CD8-positive, alpha-beta memory T cell (primary cell): ENCODE data around the gene CSRP3. TPM values are rescaled to one million over a fixed set of nuclear protein-coding genes. Genes with fewer than 3 reads are reported as not detected.

Source experiments
- CTCF ChIA-PET: fragments of 350-600 bp; sonication (Branson Sonifier 250); formaldehyde crosslinking; loops from one replicate; lab custom pipeline; 2021; ENCODE audit warnings: antibody characterized with exemption; lab: Charles Lee
- POLR2A ChIA-PET: fragments of 350-600 bp; sonication (Branson Sonifier 250); formaldehyde crosslinking; loops from one replicate; lab custom pipeline; 2021; ENCODE audit warnings: antibody characterized with exemption; lab: Charles Lee
- DNase-seq, 5 donors: peaks; one replicate each; pipeline versions ENCODE4 v3.0.0 to v3.0.0-alpha.2; 2020 to 2022; ENCODE audit warnings: mixed read lengths in 1 of 5
- H3K27ac ChIP-seq: one replicate; pipeline ENCODE4 v1.7.0; 2013; ENCODE audit warnings: low read depth, mild to moderate bottlenecking, low read length, moderate library complexity
- H3K27me3 ChIP-seq: 2 replicates; pipeline ENCODE4 v1.7.0; 2013; ENCODE audit warnings: low read length, mild to moderate bottlenecking; ENCODE audit not compliant: insufficient read depth, poor library complexity, severe bottlenecking
- H3K36me3 ChIP-seq: 2 replicates; pipeline ENCODE4 v1.7.0; 2013; ENCODE audit warnings: mild to moderate bottlenecking, low read length, moderate library complexity; ENCODE audit not compliant: insufficient read depth
- H3K4me1 ChIP-seq: 2 replicates; pipeline ENCODE4 v1.7.0; 2013; ENCODE audit warnings: mild to moderate bottlenecking, low read length, moderate library complexity; ENCODE audit not compliant: insufficient read depth
- H3K4me3 ChIP-seq: 2 replicates; pipeline ENCODE4 v1.7.0; 2013; ENCODE audit warnings: mild to moderate bottlenecking, low read length
- H3K9me3 ChIP-seq: 2 replicates; pipeline ENCODE4 v1.7.0; 2013; ENCODE audit warnings: mild to moderate bottlenecking, low read length
- H3K27ac Mint-ChIP-seq, 8 donors: one replicate each; pipeline ENCODE4 v1.8.0; 2020 to 2021; ENCODE audit warnings: mixed read lengths in 8 of 8, mild to moderate bottlenecking in 6 of 8, inconsistent platforms in 3 of 8, moderate library complexity in 3 of 8
- H3K27me3 Mint-ChIP-seq, 2 donors: one replicate each; pipeline ENCODE4 v1.8.0; 2020 to 2021; ENCODE audit warnings: mixed read lengths in 2 of 2, mild to moderate bottlenecking in 1 of 2, moderate library complexity in 1 of 2
- H3K36me3 Mint-ChIP-seq, 3 donors: one replicate each; pipeline ENCODE4 v1.8.0; 2020 to 2021; ENCODE audit warnings: mixed read lengths in 3 of 3, inconsistent platforms in 1 of 3, mild to moderate bottlenecking in 1 of 3
- H3K4me1 Mint-ChIP-seq, 3 donors: one replicate each; pipeline ENCODE4 v1.8.0; 2020 to 2021; ENCODE audit warnings: mixed read lengths in 3 of 3, inconsistent platforms in 1 of 3, mild to moderate bottlenecking in 1 of 3
- H3K4me3 Mint-ChIP-seq, 7 donors: one replicate each; pipeline ENCODE4 v1.8.0; 2020 to 2021; ENCODE audit warnings: mixed read lengths in 7 of 7, mild to moderate bottlenecking in 6 of 7, moderate library complexity in 4 of 7, inconsistent platforms in 2 of 7
- H3K9me3 Mint-ChIP-seq, 5 donors: one replicate each; pipeline ENCODE4 v1.8.0; 2020 to 2022; ENCODE audit warnings: mixed read lengths in 5 of 5, mild to moderate bottlenecking in 3 of 5, moderate library complexity in 2 of 5, inconsistent platforms in 1 of 5
- polyA plus RNA-seq: library from polyadenylated mRNA; unstranded; fragments of 300-500 nt; fragmentation: Illumina TruSeq; gene quantifications from one replicate; pipeline ENCODE4 v1.2.3, GENCODE V29; 2021
- total RNA-seq, 2 experiments: library from RNA; stranded (reverse); gene quantifications; one replicate each; pipeline ENCODE4 v1.2.3, GENCODE V29; 2021

CSRP3 gene
- total and polyA plus RNA-seq, 3 experiments from 2014 or later = not detected

GRCh38 chr11:19218786-19219460 is 17.1 kb upstream of the CSRP3 start:
- H3K36me3 Mint-ChIP-seq = no peaks in the 10 kb centered on the region
- POLR2A ChIA-PET = no interaction called here

GRCh38 chr11:19218216-19218615 is 16.4 kb upstream of the CSRP3 start:
- Mint-ChIP-seq H3K27me3 (peaks cover 3 to 23% of the 10 kb centered on the region in 2 donors), H3K4me1 (no peaks in the 10 kb centered on the region), H3K9me3 (no peaks in the 10 kb centered on the region), H3K27ac (no peak overlapping the region), H3K36me3 (no peaks in the 10 kb centered on the region), H3K4me3 (no peak overlapping the region)
- ChIA-PET POLR2A (no interaction called here), CTCF (no interaction called here)
- H3K36me3 ChIP-seq = no peaks in the 10 kb centered on the region
- DNase-seq = no peak
- H3K27me3 ChIP-seq = no peaks in the 10 kb centered on the region
- no peaks in the 10 kb centered on the region for H3K4me1 ChIP-seq
- H3K4me3 ChIP-seq = no peak overlapping the region
- H3K27ac ChIP-seq = no peak overlapping the region
- no peaks in the 10 kb centered on the region for H3K9me3 ChIP-seq

More at GRCh38 chr11:19218786-19219460, 17.1 kb upstream of the CSRP3 start:
- no peaks in the 10 kb centered on the region for H3K4me1 Mint-ChIP-seq
- Histone ChIP-seq H3K36me3 (no peaks in the 10 kb centered on the region), H3K27ac (no peak overlapping the region), H3K4me1 (no peaks in the 10 kb centered on the region), H3K9me3 (no peaks in the 10 kb centered on the region), H3K4me3 (no peak overlapping the region), H3K27me3 (no peaks in the 10 kb centered on the region)
- H3K9me3 Mint-ChIP-seq = no peaks in the 10 kb centered on the region
- H3K27me3 Mint-ChIP-seq = peaks cover 3 to 17% of the 10 kb centered on the region in 2 donors
- H3K4me3 Mint-ChIP-seq = no peak overlapping the region
- DNase-seq = no peak
- no peak overlapping the region for H3K27ac Mint-ChIP-seq
- CTCF ChIA-PET = no interaction called here

DNA sequence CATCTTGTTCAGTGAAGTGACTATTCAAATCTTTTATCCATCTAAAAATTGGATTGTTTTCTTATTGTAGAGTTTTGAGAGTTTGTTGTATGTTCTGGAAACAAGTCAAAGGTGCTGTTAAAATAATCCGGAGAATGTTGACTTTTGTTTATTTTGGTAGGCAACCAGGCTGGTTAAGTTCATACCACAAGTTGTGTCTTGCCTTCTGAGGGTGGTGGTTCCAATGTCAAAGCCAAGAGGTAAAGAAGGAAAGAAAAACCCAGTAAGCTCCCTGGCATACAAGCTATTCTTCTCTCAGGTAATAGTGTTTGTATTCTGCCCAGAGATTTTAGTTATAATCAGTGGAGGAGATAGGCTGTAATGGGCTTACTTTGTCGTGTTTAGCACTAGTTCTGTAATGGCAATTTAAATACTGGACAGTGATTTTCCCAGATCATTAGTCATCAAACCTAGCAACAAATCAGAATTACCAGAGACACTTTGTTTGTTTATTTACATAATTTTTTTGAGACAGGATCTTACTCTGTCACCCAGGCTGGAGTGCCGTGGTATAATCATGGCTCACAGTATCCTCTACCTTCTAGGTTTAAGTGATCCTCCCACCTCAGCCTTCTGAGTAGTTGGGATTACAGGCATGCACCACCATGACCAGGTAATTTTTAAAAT is 15.1 kb upstream of the CSRP3 start:
- Mint-ChIP-seq H3K4me1 (no peaks in the 10 kb centered on the region), H3K27ac (no peak overlapping the region), H3K36me3 (no peaks in the 10 kb centered on the region), H3K9me3 (no peaks in the 10 kb centered on the region), H3K4me3 (no peak overlapping the region), H3K27me3 (peaks cover 6 to 35% of the 10 kb centered on the region in 2 donors)
- no peaks in the 10 kb centered on the region for H3K9me3 ChIP-seq
- CTCF ChIA-PET = no interaction called here
- no peaks in the 10 kb centered on the region for H3K4me1 ChIP-seq
- no peaks in the 10 kb centered on the region for H3K27me3 ChIP-seq
- H3K4me3 ChIP-seq = no peak overlapping the region
- no peak for DNase-seq
- H3K36me3 ChIP-seq = no peaks in the 10 kb centered on the region
- H3K27ac ChIP-seq = no peak overlapping the region
- POLR2A ChIA-PET = no interaction called here

- peaks cover 9 to 38% of the 10 kb centered on the region in 2 donors for H3K27me3 Mint-ChIP-seq
- H3K36me3 Mint-ChIP-seq = no peaks in the 10 kb centered on the region
- H3K4me3 Mint-ChIP-seq = no peak overlapping the region
- Histone ChIP-seq H3K36me3 (no peaks in the 10 kb centered on the region), H3K27me3 (no peaks in the 10 kb centered on the region), H3K4me3 (no peak overlapping the region), H3K9me3 (no peaks in the 10 kb centered on the region), H3K4me1 (no peaks in the 10 kb centered on the region), H3K27ac (no peak overlapping the region)
- ChIA-PET CTCF (no interaction called here), POLR2A (no interaction called here)
- no peak for DNase-seq
- H3K4me1 Mint-ChIP-seq = no peaks in the 10 kb centered on the region
- no peak overlapping the region for H3K27ac Mint-ChIP-seq
- no peaks in the 10 kb centered on the region for H3K9me3 Mint-ChIP-seq
Observed at GRCh38 chr11:19216021-19216420, 14.2 kb upstream of the CSRP3 start.

- no peak for DNase-seq
- H3K36me3 Mint-ChIP-seq = no peaks in the 10 kb centered on the region
- CTCF ChIA-PET = interaction anchor here (0.7 kb wide), 1 partner anchor 1159 kb away, joined by 3 read pairs; no protein-coding TSS in a partner anchor
Observed at GRCh38 chr11:19209617-19210370, 8.0 kb upstream of the CSRP3 start.

DNA sequence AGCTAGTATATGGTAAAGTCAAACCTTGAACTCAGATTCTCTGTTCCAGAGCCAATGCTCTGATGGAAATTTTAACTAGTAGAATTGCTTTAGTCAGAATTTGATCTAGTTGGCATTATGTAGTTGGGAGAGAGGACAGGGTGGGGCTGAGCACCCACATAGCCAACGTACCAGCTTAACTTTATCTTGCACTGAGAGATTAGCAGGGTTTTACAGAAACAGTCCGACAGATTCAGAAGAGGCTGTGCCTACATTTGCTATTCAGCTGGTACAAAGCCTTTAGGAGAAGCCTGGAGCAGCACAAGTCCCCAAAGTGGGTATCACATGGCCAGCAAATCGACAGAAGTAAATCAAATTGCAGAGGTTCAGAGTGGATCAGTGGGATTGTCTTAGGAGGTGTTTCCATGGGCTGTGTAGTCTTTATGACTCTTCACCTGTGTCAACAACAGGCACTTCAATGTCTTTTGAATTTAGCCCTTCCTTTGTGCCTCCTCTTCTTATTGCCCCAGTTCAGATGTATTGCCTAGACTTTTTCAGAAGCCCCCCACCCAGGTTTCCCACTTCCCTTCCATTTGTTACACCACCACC is 7.3 kb upstream of the CSRP3 start:
- H3K4me3 ChIP-seq = no peak overlapping the region
- no peaks in the 10 kb centered on the region for H3K27me3 ChIP-seq
- Mint-ChIP-seq H3K9me3 (no peaks in the 10 kb centered on the region), H3K27ac (no peak overlapping the region), H3K36me3 (no peaks in the 10 kb centered on the region), H3K4me1 (no peaks in the 10 kb centered on the region), H3K27me3 (peaks cover 10 to 50% of the 10 kb centered on the region in 2 donors), H3K4me3 (no peak overlapping the region)
- no peaks in the 10 kb centered on the region for H3K36me3 ChIP-seq
- ChIA-PET POLR2A (no interaction called here), CTCF (no interaction called here)
- H3K27ac ChIP-seq = no peak overlapping the region
- no peaks in the 10 kb centered on the region for H3K9me3 ChIP-seq
- no peak for DNase-seq
- no peaks in the 10 kb centered on the region for H3K4me1 ChIP-seq

More at GRCh38 chr11:19209617-19210370, 8.0 kb upstream of the CSRP3 start:
- Histone ChIP-seq H3K27ac (no peak overlapping the region), H3K36me3 (no peaks in the 10 kb centered on the region), H3K9me3 (no peaks in the 10 kb centered on the region), H3K4me3 (no peak overlapping the region), H3K27me3 (no peaks in the 10 kb centered on the region), H3K4me1 (no peaks in the 10 kb centered on the region)
- POLR2A ChIA-PET = no interaction called here
- H3K27ac Mint-ChIP-seq = no peak overlapping the region
- no peak overlapping the region for H3K4me3 Mint-ChIP-seq
- H3K4me1 Mint-ChIP-seq = no peaks in the 10 kb centered on the region
- peaks cover 10 to 55% of the 10 kb centered on the region in 2 donors for H3K27me3 Mint-ChIP-seq
- no peaks in the 10 kb centered on the region for H3K9me3 Mint-ChIP-seq

- no peaks in the 10 kb centered on the region for H3K36me3 Mint-ChIP-seq
- POLR2A ChIA-PET = no interaction called here
- Histone ChIP-seq H3K27ac (no peak overlapping the region), H3K9me3 (no peaks in the 10 kb centered on the region), H3K36me3 (no peaks in the 10 kb centered on the region), H3K27me3 (no peaks in the 10 kb centered on the region), H3K4me1 (no peaks in the 10 kb centered on the region), H3K4me3 (no peak overlapping the region)
- no peaks in the 10 kb centered on the region for H3K9me3 Mint-ChIP-seq
- H3K4me1 Mint-ChIP-seq = no peaks in the 10 kb centered on the region
- peaks cover 10 to 43% of the 10 kb centered on the region in 2 donors for H3K27me3 Mint-ChIP-seq
- no peak for DNase-seq
- no peak overlapping the region for H3K27ac Mint-ChIP-seq
- H3K4me3 Mint-ChIP-seq = no peak overlapping the region
- CTCF ChIA-PET = no interaction called here
Observed at GRCh38 chr11:19208181-19208580, 6.4 kb upstream of the CSRP3 start.

DNA sequence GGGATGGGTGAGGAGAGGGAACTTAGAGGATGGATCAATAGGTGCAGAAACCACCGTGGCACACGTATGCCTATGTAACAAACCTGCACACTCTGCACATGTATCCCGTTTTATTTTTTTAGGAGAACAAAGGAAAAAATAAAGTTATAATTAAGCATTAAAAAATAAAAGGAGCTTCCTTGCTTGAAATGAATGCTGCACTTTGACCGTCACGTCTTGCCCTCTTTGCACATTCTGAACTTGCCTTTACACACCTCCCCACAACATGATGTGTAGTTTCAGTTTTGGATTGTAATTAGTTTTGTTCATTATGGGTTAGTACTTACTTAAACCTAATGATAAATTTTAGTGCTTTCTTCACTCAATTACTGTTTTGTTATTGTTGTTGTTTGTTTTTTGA is 3.1 kb upstream of the CSRP3 start:
- Mint-ChIP-seq H3K36me3 (no peaks in the 10 kb centered on the region), H3K4me1 (no peaks in the 10 kb centered on the region), H3K27me3 (peaks cover 7 to 32% of the 10 kb centered on the region in 2 donors), H3K4me3 (no peak overlapping the region), H3K9me3 (no peaks in the 10 kb centered on the region), H3K27ac (no peak overlapping the region)
- Histone ChIP-seq H3K27me3 (no peaks in the 10 kb centered on the region), H3K4me3 (no peak overlapping the region), H3K4me1 (no peaks in the 10 kb centered on the region), H3K36me3 (no peaks in the 10 kb centered on the region), H3K9me3 (no peaks in the 10 kb centered on the region), H3K27ac (no peak overlapping the region)
- ChIA-PET CTCF (no interaction called here), POLR2A (no interaction called here)
- no peak for DNase-seq
